ENCODE results near the gene CELF1.

The CELF1 gene

DNA sequence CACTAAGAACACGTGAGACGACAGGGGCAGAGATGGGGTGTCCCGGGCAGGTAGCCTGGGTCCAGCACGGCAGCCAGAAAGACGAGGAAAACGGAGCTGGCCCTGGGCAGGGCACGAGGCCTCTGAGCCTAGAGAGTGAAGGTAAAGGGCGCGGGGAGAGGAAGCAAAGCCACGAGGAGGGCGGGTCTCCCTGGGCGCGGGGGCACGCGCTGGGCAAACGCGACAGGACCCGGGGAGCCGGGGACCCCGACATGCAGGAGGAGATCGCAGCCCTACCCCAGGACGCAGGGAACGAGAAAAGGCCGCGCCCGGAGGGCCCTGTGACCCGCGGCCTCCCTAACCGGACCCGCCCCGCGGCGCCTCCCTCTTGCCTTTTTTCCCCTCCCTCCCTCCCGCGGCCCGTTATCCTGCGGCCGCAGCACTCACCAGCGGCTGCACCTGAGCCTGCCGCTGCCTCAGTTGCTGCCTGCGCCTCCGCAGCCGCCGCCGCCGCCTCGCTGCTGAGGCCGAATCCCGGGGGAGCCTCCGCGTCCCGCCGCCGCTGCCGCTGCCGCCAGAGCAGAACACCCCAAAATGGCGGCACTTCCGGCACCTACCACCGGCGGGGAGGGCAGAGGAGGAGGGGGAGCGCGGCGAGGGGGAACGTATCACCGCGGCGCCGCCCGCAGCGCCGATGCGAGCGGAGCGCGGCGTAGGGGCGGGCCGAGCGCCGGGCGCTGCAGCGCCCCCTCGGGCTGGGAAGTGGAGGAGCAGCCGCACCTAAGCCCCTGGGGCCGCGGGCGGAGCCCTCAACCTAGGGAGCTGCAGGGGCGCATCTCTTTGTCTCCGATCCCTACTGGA, at the start of gene CELF1:
Gene CELF1 (minus strand): TSS at position 567 of the 840 bp plus-strand sequence. CDS start 53,609 bp downstream, outside the sequence.
- peak; percentile 73 for FAIRE-seq
- DNase-seq (ENCODE audit: low spot score) = peak; percentile 97

DNA sequence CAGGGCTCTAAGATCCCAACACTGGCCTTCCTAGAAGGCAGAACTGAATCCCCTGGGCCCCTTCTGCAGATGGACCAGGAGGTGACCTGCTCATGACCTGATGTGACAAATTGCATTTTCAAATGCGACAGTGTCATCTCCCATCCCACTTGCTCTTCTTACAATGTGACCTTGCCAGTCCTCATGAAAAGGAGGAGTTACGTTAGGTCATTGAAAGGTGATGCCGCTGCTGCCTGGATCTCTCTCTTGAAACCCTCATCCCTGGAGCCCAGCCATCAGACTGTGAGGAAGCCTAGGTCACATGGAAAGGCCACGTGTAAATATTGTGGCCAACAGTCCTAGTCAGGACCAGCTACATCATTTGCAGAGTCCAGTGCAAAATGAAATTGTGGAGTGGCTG, 47.0 kb upstream of the CELF1 start:
- FAIRE-seq = no peak

DNA sequence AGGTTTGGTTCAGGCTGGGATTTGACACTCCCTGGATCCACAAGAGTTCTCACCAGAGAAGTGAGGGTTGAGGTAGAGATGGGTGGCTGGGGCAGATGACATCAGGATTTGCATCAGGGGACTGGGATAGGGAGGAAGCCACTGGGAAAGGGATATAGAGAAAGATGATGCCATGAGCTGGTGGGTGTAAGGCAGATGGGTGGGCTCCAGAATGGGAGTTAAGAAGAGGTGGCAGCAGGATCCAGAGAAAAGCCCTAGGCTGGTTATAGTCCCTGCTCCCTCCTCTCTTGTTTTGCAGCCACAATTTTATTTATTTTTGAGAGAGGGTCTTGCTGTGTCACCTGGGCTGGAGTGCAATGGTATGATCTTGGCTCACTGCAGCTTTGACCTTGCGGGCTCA, 43.0 kb upstream of the CELF1 start:
- DNase-seq (ENCODE audit: low spot score) (no peak), FAIRE-seq (no peak)

More for the DNA sequence above, 47.0 kb upstream of the CELF1 start:
- DNase-seq (ENCODE audit: low spot score) = no peak

DNA sequence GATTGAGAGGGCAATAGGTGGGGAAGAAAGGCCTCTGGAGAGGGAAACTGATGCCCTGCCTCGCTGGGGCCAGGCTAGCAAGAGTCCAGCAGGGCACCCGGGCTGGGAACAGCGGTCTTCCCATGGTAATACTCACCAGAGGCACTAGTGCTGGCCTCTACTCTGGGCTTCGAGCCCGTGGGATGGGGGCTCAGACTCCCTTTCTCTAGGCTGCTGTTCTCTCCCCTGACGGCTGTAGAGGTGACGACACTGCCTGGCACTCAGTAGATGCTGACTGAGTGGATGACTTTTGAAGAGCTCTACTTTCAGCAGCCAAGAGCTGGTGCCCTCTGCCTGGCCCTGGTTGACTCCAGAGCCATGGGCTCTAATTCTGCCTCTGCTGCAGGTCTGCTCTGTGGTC, 42.1 kb upstream of the CELF1 start:
- FAIRE-seq (no peak), DNase-seq (ENCODE audit: low spot score) (no peak)

DNA sequence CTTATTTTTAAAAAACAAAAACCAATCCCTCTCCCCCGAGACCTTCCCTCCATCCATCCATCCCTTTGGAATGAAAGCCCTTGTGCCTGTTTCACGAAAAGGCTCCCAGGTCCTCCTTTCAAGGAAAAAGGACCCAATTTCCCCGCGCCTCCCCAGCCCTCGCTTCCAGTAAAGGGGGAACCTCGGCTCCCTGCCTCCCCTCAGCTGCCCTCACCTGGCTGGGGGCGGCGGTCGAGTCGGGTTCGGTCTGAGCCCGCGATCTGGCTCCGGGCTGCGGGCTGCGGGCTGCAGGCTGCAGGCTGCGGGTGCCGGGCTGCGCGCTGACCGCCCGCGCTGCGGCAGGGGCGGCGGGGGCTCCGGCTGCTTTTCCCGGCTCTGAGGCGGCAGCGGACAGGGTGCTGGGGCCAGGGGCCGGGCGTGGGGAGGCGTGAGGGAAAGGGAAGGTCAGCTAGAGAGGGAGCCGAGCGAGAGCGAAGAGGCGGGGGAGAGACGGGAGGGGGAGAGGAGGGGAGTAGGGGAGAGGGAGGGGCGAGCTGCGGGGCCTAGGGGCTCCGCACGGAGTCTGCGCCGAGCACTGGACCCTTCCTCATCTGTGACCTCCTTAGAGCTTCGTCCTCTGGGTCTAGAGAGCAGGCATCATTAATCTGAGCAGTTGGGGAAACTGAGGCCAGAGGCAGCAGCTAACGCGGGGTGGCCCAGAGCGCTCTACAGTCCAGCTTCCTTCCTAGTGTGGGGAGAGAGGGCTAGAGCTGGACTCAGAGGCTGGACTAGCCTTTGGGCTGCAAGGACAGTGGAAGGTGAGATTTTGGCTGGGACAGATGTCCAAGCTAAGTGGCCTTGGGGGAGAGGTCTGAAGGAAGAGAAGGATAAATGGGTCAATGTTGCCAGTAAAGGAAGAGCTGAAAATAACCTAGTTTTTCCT, 41.3 kb upstream of the CELF1 start, which contains the start of gene C1QTNF4:
Gene C1QTNF4 (minus strand): TSS at position 478 of the 922 bp plus-strand sequence. CDS start 3,601 bp downstream, outside the sequence.
- DNase-seq (ENCODE audit: low spot score) (peak; percentile 48), FAIRE-seq (no peak)

DNA sequence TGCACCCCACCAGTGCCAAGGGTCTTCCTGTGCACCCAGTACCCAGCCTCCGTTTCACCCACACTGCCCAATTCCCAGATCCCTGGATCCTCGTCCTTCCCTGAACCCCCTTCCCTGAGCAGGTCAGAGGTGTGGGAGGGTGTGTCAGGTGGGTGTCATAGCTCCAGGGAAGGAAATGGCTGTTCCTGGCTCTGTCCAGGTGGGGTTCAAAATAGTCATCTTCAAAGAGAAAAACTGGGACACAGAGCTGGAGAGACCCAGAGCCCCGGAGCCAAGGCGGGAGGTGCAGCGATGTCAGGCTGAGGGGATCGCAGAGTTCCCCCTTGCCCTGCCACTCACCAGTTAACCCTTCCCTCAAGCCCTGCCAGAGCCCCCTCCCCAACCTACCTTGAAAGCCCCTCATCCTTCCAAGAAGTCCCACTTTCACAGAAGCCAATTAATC, 40.6 kb upstream of the CELF1 start:
- DNase-seq (ENCODE audit: low spot score) (no peak), FAIRE-seq (no peak)

DNA sequence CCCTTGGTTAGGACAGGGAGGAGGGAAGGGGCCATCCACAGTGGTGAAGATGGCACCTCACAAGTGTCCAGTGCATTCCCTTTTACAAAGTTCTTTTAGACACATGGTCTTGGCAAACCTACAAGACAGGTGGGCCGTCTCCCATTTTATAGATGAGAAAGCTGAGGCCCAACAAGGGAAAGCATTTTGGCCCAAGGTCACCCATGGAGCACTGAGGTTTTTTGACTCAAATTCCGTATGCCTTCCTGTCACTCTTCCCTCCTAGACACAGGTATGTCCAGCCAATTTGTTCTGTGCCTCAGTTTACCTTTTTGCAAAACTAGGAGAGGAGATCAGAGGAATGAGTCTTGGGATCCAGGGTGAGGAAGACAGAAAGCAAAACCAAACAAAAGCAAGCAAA, 40.0 kb upstream of the CELF1 start:
- no peak for DNase-seq (ENCODE audit: low spot score)
- FAIRE-seq = no peak

DNA sequence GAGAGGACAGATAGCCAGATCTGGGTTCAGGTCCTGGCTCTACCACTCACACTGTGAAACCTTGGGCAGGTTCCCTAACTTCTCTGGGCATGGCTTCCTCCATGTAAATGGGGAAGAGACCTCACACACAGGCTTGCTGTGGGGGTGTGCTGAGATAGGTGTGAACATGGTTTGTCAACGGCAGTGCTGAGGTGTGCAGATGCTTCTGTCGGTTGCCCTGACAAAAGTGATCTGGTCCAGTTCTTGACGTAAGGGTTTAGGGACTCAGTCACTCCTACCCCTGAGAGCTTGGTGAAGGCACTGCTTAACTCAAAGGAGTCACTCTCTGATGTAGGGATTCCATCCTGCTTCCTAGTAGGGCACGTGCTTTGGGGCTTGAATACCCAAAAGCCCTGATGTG, 39.3 kb upstream of the CELF1 start:
- FAIRE-seq (no peak), DNase-seq (ENCODE audit: low spot score) (no peak)

DNA sequence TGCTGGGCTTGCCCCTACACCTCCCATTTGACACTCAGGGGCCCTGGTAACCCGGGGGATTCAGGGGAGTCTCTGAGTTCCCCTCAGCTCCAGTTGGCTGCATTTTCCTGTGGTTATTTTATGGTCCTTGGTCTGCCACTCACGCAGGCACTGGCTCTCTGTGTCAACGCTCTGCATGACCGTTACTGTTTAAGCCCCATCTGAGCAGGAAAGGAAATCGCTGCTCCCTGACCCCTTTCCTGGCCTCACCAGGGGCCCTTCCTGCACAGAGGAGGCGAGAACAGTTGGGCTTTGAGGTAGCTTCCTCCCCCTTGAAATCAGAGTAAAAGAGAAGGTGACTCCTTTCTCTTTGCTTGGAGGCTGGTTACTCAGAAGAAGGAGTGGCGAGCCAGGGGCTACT, 38.8 kb upstream of the CELF1 start:
- DNase-seq (ENCODE audit: low spot score) = no peak
- FAIRE-seq = no peak

DNA sequence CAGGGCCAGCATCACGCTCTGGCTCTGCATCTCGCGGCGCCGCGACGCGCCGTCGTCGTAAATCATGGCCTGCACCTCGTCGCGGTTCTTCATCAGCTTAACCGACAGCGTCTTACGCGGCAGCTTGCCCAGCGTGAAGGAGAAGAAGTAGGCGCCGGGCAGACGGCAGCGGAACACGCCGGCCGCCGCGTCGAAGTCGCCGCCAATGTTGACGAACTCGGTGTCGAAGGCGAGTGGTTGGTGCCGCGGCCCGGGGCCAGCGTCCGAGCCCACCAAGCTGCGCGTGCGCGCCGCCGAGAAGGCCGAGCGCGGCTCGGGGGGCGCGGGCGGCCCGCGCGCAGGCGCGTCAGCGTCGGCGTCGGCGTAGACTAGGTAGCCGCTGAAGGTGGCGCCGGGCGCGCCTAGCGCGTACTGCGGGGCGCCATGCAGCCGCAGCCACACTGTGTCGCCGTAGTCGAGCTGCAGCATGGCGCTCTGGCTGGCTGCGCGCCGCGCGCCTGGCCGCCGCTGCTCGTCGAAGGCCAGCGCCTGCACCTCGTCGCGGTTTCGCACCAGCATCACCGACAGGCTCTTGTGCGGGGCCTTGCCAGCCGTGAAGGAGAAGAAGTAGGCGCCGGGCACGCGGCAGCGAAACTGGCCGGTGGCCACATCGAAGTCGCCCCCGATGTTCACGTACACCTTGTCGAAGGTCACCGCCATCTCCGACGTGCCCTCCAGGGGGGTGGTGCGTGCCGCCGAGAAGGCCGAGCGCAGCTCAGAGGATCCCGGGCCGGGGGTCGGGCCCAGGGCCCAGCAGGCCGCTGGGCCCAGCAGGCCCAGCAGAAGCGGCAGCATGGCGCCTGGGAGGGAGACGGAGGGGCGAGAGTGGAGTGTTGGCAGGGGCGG, 37.3 kb upstream of the CELF1 start:
- FAIRE-seq = peak; percentile 42

DNA sequence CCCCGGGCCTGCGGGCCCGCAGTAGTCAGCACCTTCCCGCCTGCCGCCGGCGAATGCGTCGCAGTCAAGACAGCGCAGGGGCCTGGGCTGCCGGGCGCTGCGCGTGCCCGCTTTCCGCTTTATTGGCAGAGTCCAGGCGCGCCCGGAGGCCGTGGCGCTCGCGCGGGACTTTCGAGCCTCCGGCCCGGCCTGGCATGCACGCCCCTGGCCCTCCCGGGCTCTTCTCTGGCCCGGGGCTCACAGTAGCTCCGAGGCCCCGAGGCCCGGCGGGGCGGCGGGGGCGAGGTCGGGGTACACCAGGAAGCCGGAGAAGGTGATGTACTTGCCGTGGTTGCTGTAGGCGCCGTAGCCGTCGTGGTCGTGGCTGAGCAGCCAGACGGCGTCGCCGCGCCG, 36.6 kb upstream of the CELF1 start:
- DNase-seq (ENCODE audit: low spot score) (no peak), FAIRE-seq (no peak)

More for the DNA sequence above, 37.3 kb upstream of the CELF1 start:
- DNase-seq (ENCODE audit: low spot score) = no peak

DNA sequence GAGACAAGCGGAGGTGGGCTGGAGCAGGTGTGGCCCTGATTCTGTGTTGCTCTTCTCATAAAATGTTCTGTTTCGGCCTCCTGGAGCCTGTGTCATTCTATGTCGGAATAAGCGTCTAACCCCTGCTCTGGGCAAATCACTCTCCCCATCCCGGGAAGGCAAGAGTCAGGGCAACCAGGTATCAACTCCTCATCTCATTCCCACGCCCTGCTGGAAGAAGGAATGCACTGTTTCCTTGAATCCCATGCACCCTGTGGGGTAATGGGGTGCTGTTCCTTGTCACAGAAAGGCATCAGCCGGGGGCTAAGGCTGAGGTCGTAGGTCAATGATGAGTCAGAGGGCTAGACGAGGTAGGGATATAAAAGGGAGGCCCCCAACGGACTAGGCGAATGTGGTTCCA, 36.2 kb upstream of the CELF1 start:
- no peak for DNase-seq (ENCODE audit: low spot score)
- no peak for FAIRE-seq

DNA sequence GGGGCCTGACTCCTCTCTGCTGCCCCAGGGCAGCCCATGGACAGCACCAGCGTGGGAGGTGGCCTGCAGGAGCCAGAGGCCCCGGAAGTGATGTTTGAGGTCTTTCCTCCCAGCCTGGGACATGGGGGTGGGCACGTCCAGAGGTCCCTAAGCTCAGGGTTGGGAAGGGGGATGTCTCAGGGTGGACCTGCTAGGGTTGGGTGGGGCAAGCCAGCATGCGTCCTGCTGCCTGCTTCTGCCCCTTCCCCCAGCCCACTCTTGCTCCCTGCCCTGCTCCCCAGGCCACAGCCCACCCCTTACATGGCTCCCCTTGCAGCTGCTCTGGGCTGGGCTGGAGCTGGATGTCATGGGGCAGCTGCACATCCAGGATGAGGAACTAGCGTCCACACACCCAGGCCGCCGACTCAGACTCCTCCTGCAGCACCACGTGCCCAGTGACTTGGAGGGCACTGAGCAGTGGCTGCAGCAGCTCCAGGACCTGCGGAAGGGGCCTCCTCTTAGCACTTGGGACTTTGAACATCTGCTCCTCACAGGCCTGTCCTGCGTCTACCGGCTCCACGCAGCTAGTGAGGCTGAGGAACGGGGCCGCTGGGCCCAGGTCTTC, 34.9 kb upstream of the CELF1 start:
- DNase-seq (ENCODE audit: low spot score) (no peak), FAIRE-seq (peak; percentile 9)

DNA sequence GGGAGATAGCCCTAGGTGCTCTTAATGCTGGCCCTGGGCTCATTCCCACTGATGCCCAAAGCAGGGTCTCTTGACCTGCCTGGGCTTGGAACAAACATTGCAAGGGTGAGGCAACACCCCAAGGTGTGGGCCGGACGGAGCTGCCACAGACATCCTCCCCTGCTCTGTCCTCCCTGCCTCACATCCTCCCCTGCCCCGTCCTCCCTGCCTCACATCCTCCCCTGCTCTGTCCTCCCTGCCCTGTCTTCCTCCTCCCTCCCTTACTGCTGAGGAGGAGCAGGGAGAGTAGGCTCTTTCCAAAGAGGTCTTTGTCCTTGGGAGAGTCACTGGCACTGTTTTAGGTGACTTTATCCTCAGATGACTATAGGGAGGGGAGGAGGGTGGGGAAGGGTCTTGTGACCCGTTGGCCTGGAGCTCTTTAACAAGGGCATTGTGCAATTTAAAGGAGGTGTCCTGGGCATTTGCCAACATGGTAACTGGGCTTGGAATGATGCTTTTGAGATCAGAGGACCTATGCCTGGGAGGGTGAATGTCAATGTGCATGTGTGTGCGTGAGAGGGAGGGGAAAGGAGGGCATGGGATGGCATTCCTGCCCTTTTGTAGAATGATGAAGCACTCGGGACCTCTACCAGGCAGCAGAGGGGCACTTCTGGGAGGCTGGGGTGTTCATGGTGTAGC, 34.2 kb upstream of the CELF1 start:
- DNase-seq (ENCODE audit: low spot score) = no peak
- peak; percentile 73 for FAIRE-seq

DNA sequence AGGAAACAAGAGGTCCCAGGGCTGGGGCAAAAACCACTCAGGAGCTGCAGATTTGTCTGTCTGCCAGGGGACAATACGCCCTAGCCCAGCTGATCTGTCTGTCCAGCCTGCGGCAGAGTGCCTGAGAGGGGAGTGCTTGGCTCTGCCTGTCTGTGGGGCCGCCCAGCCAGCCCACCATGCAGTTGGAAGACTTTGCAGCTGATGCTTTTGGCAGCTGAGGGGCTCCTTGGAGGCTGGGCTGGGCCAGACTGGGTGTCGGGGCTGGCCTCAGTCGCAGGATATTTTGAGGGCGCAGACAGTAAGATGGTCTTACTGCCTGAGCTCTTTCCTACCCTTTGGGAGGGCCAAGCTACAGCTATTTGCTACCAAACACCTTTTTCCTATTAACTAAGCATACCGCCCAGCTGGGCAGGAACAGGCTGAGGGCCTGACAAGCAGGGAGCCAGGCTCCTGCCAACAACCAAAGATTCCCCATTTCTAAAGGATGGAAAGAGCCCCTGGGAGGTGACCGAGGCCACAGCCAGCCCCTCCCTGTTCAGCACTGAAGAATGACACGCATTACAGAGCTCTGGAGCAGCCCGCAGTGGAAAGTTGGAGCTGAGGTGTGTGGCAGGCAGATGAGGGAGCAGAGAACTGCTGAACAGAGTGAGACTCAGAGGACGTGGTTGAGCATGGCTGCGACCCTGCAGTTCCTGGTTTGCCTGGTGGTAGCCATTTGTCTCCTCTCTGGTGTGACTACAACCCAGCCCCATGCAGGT, 33.3 kb upstream of the CELF1 start, which contains the start of gene FAM180B:
Gene FAM180B (plus strand): TSS at position 581 of the 758 bp plus-strand sequence. CDS start 91 bp downstream, at position 672.
- no peak for DNase-seq (ENCODE audit: low spot score)
- no peak for FAIRE-seq

DNA sequence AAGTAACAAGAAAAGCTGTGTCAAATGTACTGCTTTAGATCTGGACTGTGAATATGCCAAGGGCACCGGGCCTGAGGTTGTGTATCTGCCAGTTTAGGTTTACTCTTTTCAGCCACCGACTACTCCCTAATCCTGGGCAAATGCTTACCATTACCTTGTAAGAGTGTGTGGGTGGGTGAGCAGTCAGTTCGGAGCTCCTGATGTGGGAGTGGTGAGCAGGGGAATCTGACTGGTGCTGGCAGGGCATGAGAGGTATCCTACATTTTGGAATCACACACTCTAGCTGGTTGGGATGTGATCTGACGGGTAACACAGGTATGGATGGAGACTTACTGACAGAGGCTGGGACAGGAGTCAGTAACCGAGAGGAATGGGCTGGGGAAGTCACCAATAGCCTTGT, 30.9 kb upstream of the CELF1 start:
- DNase-seq (ENCODE audit: low spot score) = no peak
- no peak for FAIRE-seq

DNA sequence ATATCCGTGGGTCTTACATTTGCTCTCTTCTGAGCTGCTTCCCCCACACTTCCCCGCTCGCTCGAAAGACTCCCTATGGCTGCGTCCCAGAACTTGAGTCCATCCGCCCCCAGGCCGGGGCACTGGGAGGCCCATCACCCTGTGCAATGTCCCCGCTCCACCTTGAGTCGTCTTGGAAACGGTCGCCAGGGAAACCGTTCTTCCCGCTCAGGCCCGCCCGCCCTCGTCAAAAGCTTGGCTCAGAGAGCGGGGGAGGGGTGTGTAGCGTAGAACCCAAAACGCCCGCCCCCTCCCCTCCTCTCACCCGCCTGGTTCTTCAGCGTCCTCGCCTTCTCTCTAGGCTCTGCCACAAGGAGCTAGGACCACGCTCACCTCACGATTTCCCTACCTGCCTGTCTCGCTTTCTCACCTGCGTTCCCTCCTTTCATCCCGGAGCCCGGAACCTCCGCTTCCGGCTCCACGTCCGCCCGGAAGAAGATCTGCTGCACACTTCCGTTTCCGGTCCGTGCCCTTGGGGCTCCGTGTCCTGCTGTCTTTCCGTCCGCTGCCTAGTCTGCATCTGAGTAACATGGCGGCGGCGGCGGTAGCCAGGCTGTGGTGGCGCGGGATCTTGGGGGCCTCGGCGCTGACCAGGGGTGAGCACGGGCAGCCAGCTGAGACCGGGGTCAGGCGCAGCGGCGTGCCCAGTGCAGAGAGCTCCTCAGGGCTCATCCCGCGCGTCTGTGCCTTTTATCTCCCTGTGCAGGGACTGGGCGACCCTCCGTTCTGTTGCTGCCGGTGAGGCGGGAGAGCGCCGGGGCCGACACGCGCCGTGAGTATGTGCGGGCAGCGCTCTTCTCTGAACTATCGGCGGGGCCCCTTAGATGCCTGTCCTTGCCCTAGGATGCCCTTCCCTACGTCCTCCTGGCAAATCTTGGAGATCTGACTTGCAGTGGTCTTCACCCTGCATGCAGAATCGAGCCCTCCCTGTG, 25.9 kb upstream of the CELF1 start, which contains the start of the genes KBTBD4 and NDUFS3:
Gene KBTBD4 (minus strand): TSS at position 447 of the 971 bp plus-strand sequence. CDS start 19 bp downstream, at position 428.
Gene NDUFS3 (plus strand): TSS at position 551 of the 971 bp plus-strand sequence. CDS start 18 bp downstream, at position 569.
- FAIRE-seq (peak; percentile 55), DNase-seq (ENCODE audit: low spot score) (peak; percentile 92)

Data from urothelium cell line (cell line).